ENCODE results near the gene RNF4.

The RNF4 gene

GRCh38 chr4:2442175-2442993 is 26.5 kb upstream of the RNF4 start:
- H3K4me3 ChIP-seq (ENCODE audit: low read depth, low read length), result no peak overlapping the region
- TF ChIP-seq MAX (IDR thresholded peaks at IDR 0.05; ENCODE audit: low read depth, low read length) (no peak), MYC (IDR thresholded peaks at IDR 0.05; ENCODE audit: low read depth, low read length) (no peak), CTCF (IDR thresholded peaks at IDR 0.05; ENCODE audit: low read depth, low read length) (peak; percentile 3), POLR2A (IDR thresholded peaks at IDR 0.05; ENCODE audit: extremely low read depth, insufficient read length) (no peak)
- DNase-seq (ENCODE audit: low read depth), result no peak

GRCh38 chr4:2443061-2443730 is 25.7 kb upstream of the RNF4 start:
- no peak for DNase-seq (ENCODE audit: low read depth)
- no peak overlapping the region for H3K4me3 ChIP-seq (ENCODE audit: low read depth, low read length)
- TF ChIP-seq MYC (IDR thresholded peaks at IDR 0.05; ENCODE audit: low read depth, low read length) (no peak), POLR2A (IDR thresholded peaks at IDR 0.05; ENCODE audit: extremely low read depth, insufficient read length) (no peak), CTCF (IDR thresholded peaks at IDR 0.05; ENCODE audit: low read depth, low read length) (no peak), MAX (IDR thresholded peaks at IDR 0.05; ENCODE audit: low read depth, low read length) (no peak)

GRCh38 chr4:2443956-2444740 is 24.8 kb upstream of the RNF4 start:
- no peak for TF ChIP-seq CTCF (IDR thresholded peaks at IDR 0.05; ENCODE audit: low read depth, low read length)
- TF ChIP-seq MYC (IDR thresholded peaks at IDR 0.05; ENCODE audit: low read depth, low read length), result no peak
- no peak for TF ChIP-seq POLR2A (IDR thresholded peaks at IDR 0.05; ENCODE audit: extremely low read depth, insufficient read length)
- TF ChIP-seq MAX (IDR thresholded peaks at IDR 0.05; ENCODE audit: low read depth, low read length), result no peak
- H3K4me3 ChIP-seq (ENCODE audit: low read depth, low read length), result no peak overlapping the region
- no peak for DNase-seq (ENCODE audit: low read depth)

GRCh38 chr4:2445130-2445529 is 23.8 kb upstream of the RNF4 start:
- H3K4me3 ChIP-seq (ENCODE audit: low read depth, low read length), result no peak overlapping the region
- TF ChIP-seq CTCF (IDR thresholded peaks at IDR 0.05; ENCODE audit: low read depth, low read length) (no peak), MAX (IDR thresholded peaks at IDR 0.05; ENCODE audit: low read depth, low read length) (no peak), MYC (IDR thresholded peaks at IDR 0.05; ENCODE audit: low read depth, low read length) (no peak), POLR2A (IDR thresholded peaks at IDR 0.05; ENCODE audit: extremely low read depth, insufficient read length) (no peak)
- no peak for DNase-seq (ENCODE audit: low read depth)

GRCh38 chr4:2445571-2445970 is 23.3 kb upstream of the RNF4 start:
- TF ChIP-seq POLR2A (IDR thresholded peaks at IDR 0.05; ENCODE audit: extremely low read depth, insufficient read length), result no peak
- TF ChIP-seq CTCF (IDR thresholded peaks at IDR 0.05; ENCODE audit: low read depth, low read length), result no peak
- no peak for TF ChIP-seq MYC (IDR thresholded peaks at IDR 0.05; ENCODE audit: low read depth, low read length)
- TF ChIP-seq MAX (IDR thresholded peaks at IDR 0.05; ENCODE audit: low read depth, low read length), result no peak
- no peak overlapping the region for H3K4me3 ChIP-seq (ENCODE audit: low read depth, low read length)
- DNase-seq (ENCODE audit: low read depth), result no peak
